ENCODE data around the gene DPP8. TPM values are rescaled to one million over a fixed set of nuclear protein-coding genes. Genes with fewer than 3 reads are reported as not detected.

The DPP8 gene
- total RNA-seq, 6 donors from 2014 or later, result 24.3 to 32.4 (median 30.1) TPM

- TF ChIP-seq POLR2AphosphoS5 (IDR thresholded peaks at IDR 0.05), result no peak
- TF ChIP-seq POLR2A (IDR thresholded peaks at IDR 0.05), result no peak
- no peak for TF ChIP-seq EP300 (IDR thresholded peaks at IDR 0.05)
- no peak for TF ChIP-seq CTCF (IDR thresholded peaks at IDR 0.05)
- ATAC-seq (ENCODE audit: low FRiP score in 2 of 2), result no peak
- peaks cover 0 to 4% (median 0%) of the 10 kb centered on the region in 4 donors for H3K4me1 ChIP-seq
These were observed 30.4 kb upstream of the DPP8 start for GRCh38 chr15:65547841-65548240.

GRCh38 chr15:65541231-65541820 lies 23.8 kb upstream of the DPP8 start:
- 94 to 98% methylated on average over 3 of the region's 3 CpGs for WGBS, 2 donors
- H3K27ac ChIP-seq, result no peak overlapping the region
- no peak for DNase-seq
- H3K4me3 ChIP-seq, result no peak overlapping the region
- H3K4me1 ChIP-seq, result no peaks in the 10 kb centered on the region
- no peaks in the 10 kb centered on the region for H3K9me3 ChIP-seq
- ATAC-seq (ENCODE audit: low FRiP score in 2 of 2), result no peak
- H3K36me3 ChIP-seq, result no peaks in the 10 kb centered on the region
- no peaks in the 10 kb centered on the region for H3K27me3 ChIP-seq
- TF ChIP-seq POLR2AphosphoS5 (IDR thresholded peaks at IDR 0.05) (no peak), EP300 (IDR thresholded peaks at IDR 0.05) (no peak), CTCF (IDR thresholded peaks at IDR 0.05) (no peak), POLR2A (IDR thresholded peaks at IDR 0.05) (no peak)

More at GRCh38 chr15:65547841-65548240, 30.4 kb upstream of the DPP8 start:
- Histone ChIP-seq H3K4me3 (no peak overlapping the region), H3K27ac (no peak overlapping the region), H3K36me3 (no peaks in the 10 kb centered on the region), H3K27me3 (no peaks in the 10 kb centered on the region), H3K9me3 (no peaks in the 10 kb centered on the region)
- no peak for DNase-seq

GRCh38 chr15:65540314-65540713 lies 22.8 kb upstream of the DPP8 start:
- WGBS, 2 donors, result 78 to 79% methylated on average over 1 of the region's 1 CpG
- no peaks in the 10 kb centered on the region for H3K36me3 ChIP-seq
- ATAC-seq (ENCODE audit: low FRiP score in 2 of 2) (no peak), DNase-seq (no peak)
- no peak for TF ChIP-seq EP300 (IDR thresholded peaks at IDR 0.05)
- TF ChIP-seq POLR2AphosphoS5 (IDR thresholded peaks at IDR 0.05), result no peak
- TF ChIP-seq CTCF (IDR thresholded peaks at IDR 0.05), result no peak
- no peak for TF ChIP-seq POLR2A (IDR thresholded peaks at IDR 0.05)
- no peak overlapping the region for H3K27ac ChIP-seq
- no peaks in the 10 kb centered on the region for H3K27me3 ChIP-seq
- no peaks in the 10 kb centered on the region for H3K9me3 ChIP-seq
- no peak overlapping the region for H3K4me3 ChIP-seq
- H3K4me1 ChIP-seq, result no peaks in the 10 kb centered on the region

- Histone ChIP-seq H3K36me3 (no peaks in the 10 kb centered on the region), H3K27ac (no peak overlapping the region), H3K9me3 (no peaks in the 10 kb centered on the region), H3K4me3 (no peak overlapping the region), H3K4me1 (peaks cover 8 to 23% (median 17%) of the 10 kb centered on the region in 4 donors), H3K27me3 (no peaks in the 10 kb centered on the region)
- no peak for ATAC-seq (ENCODE audit: low FRiP score in 2 of 2)
- no peak for DNase-seq
- 87 to 92% methylated on average over 4 of the region's 4 CpGs for WGBS, 2 donors
- TF ChIP-seq POLR2A (IDR thresholded peaks at IDR 0.05) (no peak), EP300 (IDR thresholded peaks at IDR 0.05) (no peak), POLR2AphosphoS5 (IDR thresholded peaks at IDR 0.05) (no peak), CTCF (IDR thresholded peaks at IDR 0.05) (no peak)
These were observed 17.7 kb upstream of the DPP8 start for GRCh38 chr15:65535192-65535591.

All from upper lobe of left lung (tissue), 6 donors.